AG04449 (cell line): ENCODE data around the gene UTP4.

Experiments used
- CTCF ChIA-PET: fragments of 350-600 bp; formaldehyde crosslinking; extraction: SDS; loops from one replicate; lab custom pipeline; 2021; ENCODE audit warnings: antibody characterized with exemption; lab: Yijun Ruan, JAX
- POLR2A ChIA-PET: fragments of 400-600, 350-600 bp; formaldehyde crosslinking; extraction: SDS; loops from one replicate; lab custom pipeline; 2020; ENCODE audit warnings: antibody characterized with exemption, inconsistent platforms; lab: Yijun Ruan, JAX
- DNase-seq: peaks from one replicate; pipeline ENCODE4 v3.0.0-alpha.2; 2010; ENCODE audit warnings: low read depth, low spot score
- H3K4me3 ChIP-seq: 2 replicates; pipeline ENCODE4 v1.5.1; 2011; ENCODE audit warnings: low read depth, mild to moderate bottlenecking, control low read depth, low read length
- CTCF ChIP-seq: IDR thresholded peaks from one replicate; pipeline ENCODE4 v1.5.1; 2011; ENCODE audit warnings: mild to moderate bottlenecking, moderate library complexity, low read length, control low read depth, inconsistent platforms; ENCODE audit not compliant: insufficient read depth; ENCODE audit errors: missing control alignments

The UTP4 gene

GRCh38 chr16:69201291-69201690 lies 68.8 kb downstream of the UTP4 start:
- no peak overlapping the region for H3K4me3 ChIP-seq
- CTCF ChIA-PET = no interaction called here
- POLR2A ChIA-PET = no interaction called here
- no peak for DNase-seq
- no peak for TF ChIP-seq CTCF

GRCh38 chr16:69201787-69202186 lies 69.3 kb downstream of the UTP4 start:
- ChIA-PET CTCF (no interaction called here), POLR2A (no interaction called here)
- no peak overlapping the region for H3K4me3 ChIP-seq
- TF ChIP-seq CTCF = no peak
- DNase-seq = no peak

GRCh38 chr16:69204172-69204571 lies 71.7 kb downstream of the UTP4 start:
- no peak overlapping the region for H3K4me3 ChIP-seq
- DNase-seq = no peak
- TF ChIP-seq CTCF = no peak
- ChIA-PET CTCF (no interaction called here), POLR2A (no interaction called here)

GRCh38 chr16:69209735-69210134 lies 77.3 kb downstream of the UTP4 start:
- POLR2A ChIA-PET = no interaction called here
- CTCF ChIA-PET = interaction anchor here (1.9 kb wide), 1 partner anchor 59 kb away, joined by 6 read pairs; no protein-coding TSS in a partner anchor
- DNase-seq = no peak
- no peak overlapping the region for H3K4me3 ChIP-seq
- no peak for TF ChIP-seq CTCF

GRCh38 chr16:69217433-69217832 lies 85.0 kb downstream of the UTP4 start:
- ChIA-PET CTCF (interaction anchor here (0.8 to 1.6 kb wide), 3 partner anchors 9 to 69 kb away, joined by 3 to 6 read pairs (median 4); no protein-coding TSS in a partner anchor), POLR2A (no interaction called here)
- no peak overlapping the region for H3K4me3 ChIP-seq
- no peak for DNase-seq
- TF ChIP-seq CTCF = no peak
